GM21737 (cell line): ENCODE measurements around the gene UBE2D4.
"Not testable (repeated sequence)": the region's sequence is repeated elsewhere in the genome, so short reads cannot be mapped to it uniquely, and the experiment has no call there.

ENCODE experiments used
- ATAC-seq: cut with Tn5 transposase; IDR thresholded peaks from one replicate; pipeline ENCODE4 v1.9.1; 2021; ENCODE audit warnings: mild to moderate bottlenecking, moderate library complexity; ENCODE audit not compliant: unreplicated experiment

Gene UBE2D4

GRCh38 chr7:43925984-43926797, at the start of gene UBE2D4:
UBE2D4 (plus strand) TSS chr7:43926436; CDS start chr7:43926533, 97 bp downstream.
- peak; percentile 90 for ATAC-seq

- no peak for ATAC-seq
These were observed 49.1 kb upstream of the UBE2D4 start for GRCh38 chr7:43876976-43877745.

GRCh38 chr7:43877968-43878864, 48.0 kb upstream of the UBE2D4 start:
- ATAC-seq, result no peak

DNA sequence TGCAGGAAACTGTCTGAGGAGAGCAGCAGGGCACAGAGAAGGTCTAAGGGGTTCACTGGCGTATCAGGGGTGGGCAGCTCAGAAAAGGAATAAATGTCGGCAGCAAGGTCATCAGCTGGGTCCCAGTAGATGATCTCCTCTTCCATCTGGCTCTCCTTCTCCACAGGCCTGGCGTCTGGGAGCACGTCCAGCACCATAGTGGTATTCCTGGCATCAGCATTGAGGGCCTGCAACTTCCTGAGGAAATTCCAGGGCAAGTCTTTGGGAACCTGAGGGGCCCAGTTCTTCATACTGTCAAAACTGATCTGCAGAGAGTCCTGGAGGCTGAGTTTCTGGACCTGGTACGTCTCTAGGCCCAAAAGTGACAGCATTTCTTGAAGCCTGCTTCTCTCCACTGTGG, 47.4 kb upstream of the UBE2D4 start:
- no peak for ATAC-seq

DNA sequence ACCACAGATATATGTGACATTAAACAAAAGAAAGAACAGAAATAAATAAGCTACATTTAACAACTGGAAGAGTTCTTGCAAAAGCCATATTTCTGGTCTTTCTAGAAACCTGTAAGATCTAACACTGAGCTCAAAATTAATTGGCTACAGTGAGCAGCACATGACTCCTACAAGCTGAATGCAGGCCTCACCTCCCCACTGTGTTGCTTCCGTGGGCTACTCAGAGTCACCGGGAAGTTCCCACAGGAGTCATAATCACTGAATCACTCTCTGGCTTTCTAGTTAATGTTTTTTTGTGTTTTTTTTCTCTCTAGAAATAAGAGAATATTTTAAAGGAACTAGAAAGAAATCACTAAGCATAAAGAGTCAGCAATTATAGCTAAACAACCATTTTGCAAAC, 46.8 kb upstream of the UBE2D4 start:
- no peak for ATAC-seq

- no peak for ATAC-seq
These were observed 45.6 kb upstream of the UBE2D4 start for GRCh38 chr7:43880596-43880995.

- ATAC-seq, result no peak
These were observed 42.0 kb upstream of the UBE2D4 start for GRCh38 chr7:43884209-43884608.

DNA sequence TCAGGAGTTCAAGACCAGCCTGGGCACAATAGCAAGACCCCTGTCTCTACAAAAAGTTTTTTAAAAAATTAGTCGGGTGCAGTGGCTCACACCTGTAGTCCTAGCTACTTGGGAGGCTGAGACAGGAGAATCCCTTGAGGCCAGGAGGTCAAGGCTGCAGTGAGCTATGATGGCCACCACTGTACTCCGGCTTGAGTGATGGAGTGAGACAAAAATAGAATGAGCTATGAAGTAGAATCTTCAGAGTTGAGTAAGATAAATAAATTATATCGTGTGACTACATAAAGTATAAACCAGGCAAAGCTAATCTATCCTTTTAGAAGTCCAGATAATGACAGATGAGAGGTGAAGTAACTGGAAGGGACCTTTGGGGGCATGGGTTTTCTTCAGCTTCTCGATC, 41.6 kb upstream of the UBE2D4 start:
- ATAC-seq, result no peak

DNA sequence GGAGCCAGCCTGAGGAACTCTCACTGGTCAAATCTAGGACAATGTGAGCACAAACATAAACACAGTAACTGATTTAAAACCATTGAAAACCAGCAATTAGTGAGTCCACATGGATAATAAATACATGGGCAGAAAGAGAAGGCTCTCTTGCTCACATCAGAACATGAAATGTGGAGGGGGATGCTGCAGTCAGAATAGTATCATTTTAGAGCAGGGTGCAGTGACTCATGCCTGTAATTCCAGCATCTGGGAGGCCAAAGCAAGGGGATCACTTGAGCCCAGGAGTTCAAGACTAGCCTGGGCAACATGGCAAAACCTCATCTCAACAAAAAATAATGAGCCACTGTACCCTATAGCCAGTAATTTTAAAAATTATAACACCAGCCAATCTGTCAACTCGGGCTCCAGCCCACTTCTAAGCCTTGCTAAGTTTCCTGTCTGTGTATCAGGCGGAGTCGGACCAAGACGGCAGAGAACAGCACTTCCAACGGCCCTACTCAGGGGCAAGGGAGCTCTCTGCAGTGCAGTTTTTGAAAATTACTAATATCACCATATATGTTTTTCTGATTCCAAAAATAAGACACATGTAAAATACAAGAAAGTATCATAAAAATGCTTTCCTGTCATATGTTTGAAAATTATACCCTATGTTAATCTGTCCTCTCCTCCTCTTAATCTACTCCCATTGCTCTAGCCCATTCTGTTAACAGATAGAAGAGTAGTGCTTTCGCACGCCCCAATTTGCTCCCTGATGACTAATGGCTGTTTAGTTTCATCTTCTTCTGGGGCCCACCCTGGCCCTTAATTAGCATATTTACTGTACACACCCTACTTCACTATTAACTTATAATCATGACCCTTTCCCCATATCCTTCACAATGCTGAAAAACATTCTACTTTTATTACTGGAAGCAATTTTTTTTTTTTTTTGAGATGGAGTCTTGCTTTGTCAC, 37.0 kb upstream of the UBE2D4 start:
- no peak for ATAC-seq

GRCh38 chr7:43890468-43890867, 35.8 kb upstream of the UBE2D4 start:
- ATAC-seq, result no peak

- no peak for ATAC-seq
These were observed 34.9 kb upstream of the UBE2D4 start for GRCh38 chr7:43891069-43891955.

- no peak for ATAC-seq
These were observed 30.3 kb upstream of the UBE2D4 start for GRCh38 chr7:43895847-43896415.

GRCh38 chr7:43898571-43898970, 27.7 kb upstream of the UBE2D4 start:
- ATAC-seq, result not testable (repeated sequence)

DNA sequence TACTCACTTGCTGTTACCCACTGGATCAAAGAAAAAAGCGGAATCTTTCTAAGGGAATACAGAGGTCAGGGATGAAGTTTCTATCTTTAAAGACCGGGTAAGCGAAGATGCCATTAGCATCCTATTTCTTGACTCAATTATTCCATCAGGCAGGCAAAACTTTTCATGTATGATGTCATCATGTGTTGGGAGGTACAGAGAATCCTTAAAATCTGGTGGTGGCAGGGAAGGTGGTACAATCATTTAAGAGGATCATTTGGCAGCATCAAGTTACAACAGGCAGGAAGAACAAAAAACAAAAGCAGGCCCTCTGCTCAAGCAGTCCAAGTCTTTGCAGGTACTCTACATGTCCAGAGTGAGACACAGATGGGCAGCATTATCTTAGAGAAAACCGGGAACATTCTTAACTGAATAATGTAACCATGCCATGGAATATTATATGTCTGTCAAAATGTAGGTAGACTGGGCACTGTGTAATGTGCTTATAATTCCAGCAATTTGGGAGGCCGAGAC, 23.6 kb upstream of the UBE2D4 start:
- no peak for ATAC-seq

GRCh38 chr7:43904533-43905208, 21.6 kb upstream of the UBE2D4 start:
- ATAC-seq, result no peak

DNA sequence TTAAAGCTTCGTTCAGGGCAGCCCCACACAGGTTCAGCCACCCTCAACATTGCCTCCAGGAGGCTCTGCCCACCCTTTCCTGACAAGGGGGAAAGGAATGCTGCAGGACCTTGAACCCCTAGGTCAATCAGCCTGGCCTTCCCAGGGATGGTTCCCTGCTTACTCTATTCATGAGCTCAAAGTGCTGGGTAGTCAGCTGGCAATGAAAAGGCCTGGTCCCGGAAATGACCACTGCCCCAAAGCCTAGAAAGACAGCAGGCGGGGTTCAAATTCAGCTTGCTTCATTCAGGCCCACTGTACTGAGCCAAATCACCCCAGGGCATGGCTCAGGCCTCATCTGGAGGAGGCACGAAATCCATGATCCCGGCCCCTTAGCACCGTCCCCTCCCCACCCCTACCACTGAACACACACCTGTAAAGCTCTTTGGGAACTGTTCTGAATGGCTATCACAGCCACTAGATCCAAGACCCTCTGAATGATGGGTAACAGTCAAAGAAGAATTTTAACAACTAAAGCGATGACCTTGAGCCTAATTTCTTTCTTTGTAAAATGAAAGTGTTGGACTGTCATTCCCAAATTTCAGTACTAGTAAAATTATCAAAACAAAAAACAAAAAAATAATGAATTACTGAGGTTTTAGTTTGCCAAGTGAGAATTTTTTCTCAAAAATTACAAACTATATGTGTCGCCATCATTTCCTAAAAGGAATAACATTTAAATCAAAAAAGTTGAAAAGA, 20.9 kb upstream of the UBE2D4 start:
- ATAC-seq, result no peak

DNA sequence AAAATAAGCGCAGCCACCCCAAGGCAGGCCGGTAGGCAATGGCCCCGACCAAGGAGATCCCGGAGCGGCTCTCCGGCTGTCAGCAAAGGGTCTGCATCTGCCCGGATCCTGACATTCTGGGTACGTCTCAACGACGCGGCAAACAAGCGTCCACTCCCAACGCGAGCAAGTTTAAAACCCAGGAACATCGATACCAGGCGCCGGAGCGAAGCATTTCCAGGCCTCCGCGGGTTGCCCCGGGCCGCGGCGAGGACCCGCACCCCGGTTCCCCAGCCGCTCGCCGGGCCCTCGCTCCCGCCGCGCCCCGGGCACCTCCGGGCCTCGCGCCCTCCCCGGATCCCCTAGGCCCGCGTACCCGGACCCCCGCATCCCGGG, 20.3 kb upstream of the UBE2D4 start:
- peak; percentile 33 for ATAC-seq
